Measurements from ENCODE around the gene NRL. TPM values are rescaled to one million over a fixed set of nuclear protein-coding genes. Genes with fewer than 3 reads are reported as not detected.
A peak's percentile ranks its signal among the peaks of the same experiment; 100 is the strongest.

Gene NRL
- total RNA-seq, 2 donors from 2014 or later: 4.3 to 4.7 TPM

DNA sequence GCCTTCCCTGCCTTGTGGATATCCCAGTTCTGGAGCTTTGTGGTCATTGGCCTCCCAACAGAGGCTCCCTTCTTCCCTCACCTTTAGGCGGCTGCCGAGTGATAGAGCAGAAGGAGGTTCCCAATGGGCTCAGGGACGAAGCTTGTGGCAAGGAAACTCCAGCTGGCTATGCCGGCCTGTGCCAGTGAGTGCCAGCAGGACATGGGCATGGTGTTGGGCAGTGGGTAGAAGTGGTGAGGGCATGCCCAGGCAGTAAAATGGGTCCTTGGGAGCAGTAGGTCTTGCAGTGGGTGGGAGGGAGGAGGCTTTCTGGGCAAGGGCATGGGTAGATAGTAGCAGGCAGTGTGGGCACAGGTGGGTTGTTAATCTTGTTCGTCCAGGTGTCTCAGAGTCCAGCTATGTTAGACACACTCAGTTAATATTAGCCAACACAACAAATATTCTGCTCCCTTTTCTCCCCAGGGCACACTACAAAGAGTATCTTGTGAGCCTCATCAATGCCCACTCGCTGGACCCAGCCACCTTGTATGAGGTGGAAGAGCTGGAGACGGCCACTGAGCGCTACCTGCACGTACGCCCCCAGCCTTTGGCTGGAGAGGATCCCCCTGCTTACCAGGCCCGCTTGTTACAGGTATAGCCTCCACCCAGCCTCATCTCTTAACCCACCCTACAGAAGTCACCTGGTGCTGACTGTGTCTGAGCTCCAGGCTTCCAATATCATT lies 45.2 kb upstream of the NRL start:
- DNase-seq (ENCODE audit: low spot score): no peak
- 77% methylated on average over 11 of the region's 11 CpGs for WGBS

DNA sequence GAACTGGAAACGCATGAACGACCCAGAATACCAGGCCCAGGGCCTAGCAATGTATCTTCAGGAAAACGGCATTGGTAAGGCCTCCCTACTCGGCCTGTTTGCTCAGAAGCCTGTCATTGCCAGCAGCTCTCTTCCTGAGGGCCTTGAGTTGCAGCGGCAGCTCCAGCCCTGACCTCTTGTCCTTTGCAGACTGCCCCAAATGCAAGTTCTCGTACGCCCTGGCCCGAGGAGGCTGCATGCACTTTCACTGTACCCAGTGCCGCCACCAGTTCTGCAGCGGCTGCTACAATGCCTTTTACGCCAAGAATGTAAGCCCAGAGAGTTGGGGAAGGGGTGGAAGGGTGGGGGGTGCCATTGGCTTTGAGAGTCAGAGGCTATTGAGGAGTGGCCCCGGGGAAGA lies 42.6 kb upstream of the NRL start:
- H3K4me3 ChIP-seq: no peak overlapping the region
- H3K9me3 ChIP-seq: no peaks in the 10 kb centered on the region
- H3K36me3 ChIP-seq: peaks cover 4 to 17% of the 10 kb centered on the region in 2 donors
- H3K27me3 ChIP-seq (replicated peaks; ENCODE audit: insufficient read depth): no peaks in the 10 kb centered on the region
- no peak for TF ChIP-seq POLR2A (IDR thresholded peaks at IDR 0.05)
- no peak for TF ChIP-seq POLR2AphosphoS5 (IDR thresholded peaks at IDR 0.05)
- TF ChIP-seq, protein P1, sequence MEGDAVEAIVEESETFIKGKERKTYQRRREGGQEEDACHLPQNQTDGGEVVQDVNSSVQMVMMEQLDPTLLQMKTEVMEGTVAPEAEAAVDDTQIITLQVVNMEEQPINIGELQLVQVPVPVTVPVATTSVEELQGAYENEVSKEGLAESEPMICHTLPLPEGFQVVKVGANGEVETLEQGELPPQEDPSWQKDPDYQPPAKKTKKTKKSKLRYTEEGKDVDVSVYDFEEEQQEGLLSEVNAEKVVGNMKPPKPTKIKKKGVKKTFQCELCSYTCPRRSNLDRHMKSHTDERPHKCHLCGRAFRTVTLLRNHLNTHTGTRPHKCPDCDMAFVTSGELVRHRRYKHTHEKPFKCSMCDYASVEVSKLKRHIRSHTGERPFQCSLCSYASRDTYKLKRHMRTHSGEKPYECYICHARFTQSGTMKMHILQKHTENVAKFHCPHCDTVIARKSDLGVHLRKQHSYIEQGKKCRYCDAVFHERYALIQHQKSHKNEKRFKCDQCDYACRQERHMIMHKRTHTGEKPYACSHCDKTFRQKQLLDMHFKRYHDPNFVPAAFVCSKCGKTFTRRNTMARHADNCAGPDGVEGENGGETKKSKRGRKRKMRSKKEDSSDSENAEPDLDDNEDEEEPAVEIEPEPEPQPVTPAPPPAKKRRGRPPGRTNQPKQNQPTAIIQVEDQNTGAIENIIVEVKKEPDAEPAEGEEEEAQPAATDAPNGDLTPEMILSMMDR (IDR thresholded peaks at IDR 0.05): no peak
- H3K27ac ChIP-seq: no peak overlapping the region
- DNase-seq (ENCODE audit: low spot score): no peak
- intact Hi-C loops (cut with DNase I): no loop called here
- H3K4me1 ChIP-seq (replicated peaks): peaks cover 3% of the 10 kb centered on the region
- WGBS: 90% methylated on average over 12 of the region's 12 CpGs

More for the DNA sequence above, 45.2 kb upstream of the NRL start:
- TF ChIP-seq, protein P1 (IDR thresholded peaks at IDR 0.05): no peak
- TF ChIP-seq POLR2AphosphoS5 (IDR thresholded peaks at IDR 0.05) (no peak), POLR2A (IDR thresholded peaks at IDR 0.05) (no peak)
- Histone ChIP-seq H3K27me3 (replicated peaks; ENCODE audit: insufficient read depth) (no peaks in the 10 kb centered on the region), H3K27ac (peak overlapping the region; percentile 92 to 96), H3K4me3 (no peak overlapping the region), H3K4me1 (replicated peaks) (peaks cover 11% of the 10 kb centered on the region), H3K36me3 (peaks cover 5 to 22% of the 10 kb centered on the region in 2 donors), H3K9me3 (no peaks in the 10 kb centered on the region)
- intact Hi-C loops (cut with DNase I): loop anchor here (5.0 kb wide), 1 partner anchor 148 kb away; no protein-coding TSS in a partner anchor

DNA sequence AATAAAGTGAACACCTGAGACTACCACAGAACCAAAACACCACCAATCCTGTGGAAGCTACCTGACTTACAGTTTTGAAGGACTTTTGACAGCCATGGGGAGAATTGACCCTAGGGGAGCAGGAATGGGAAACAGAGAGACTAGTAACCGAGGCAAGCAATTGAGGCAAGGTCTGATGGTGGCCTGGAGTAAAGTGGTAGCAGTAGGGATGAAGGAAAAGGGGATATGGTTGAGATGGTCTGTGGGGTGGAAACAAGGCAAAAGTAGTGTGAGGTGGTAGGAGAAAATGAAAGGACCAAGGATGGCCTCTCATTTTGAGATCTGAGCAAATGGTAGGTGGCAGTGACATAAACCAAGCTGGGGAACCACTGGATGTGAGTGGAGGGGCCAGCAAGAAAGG lies 42.1 kb upstream of the NRL start:
- intact Hi-C loops (cut with DNase I): no loop called here
- Histone ChIP-seq H3K4me3 (no peak overlapping the region), H3K4me1 (replicated peaks) (no peaks in the 10 kb centered on the region), H3K36me3 (peaks cover 4 to 20% of the 10 kb centered on the region in 2 donors), H3K9me3 (no peaks in the 10 kb centered on the region), H3K27me3 (replicated peaks; ENCODE audit: insufficient read depth) (no peaks in the 10 kb centered on the region), H3K27ac (no peak overlapping the region)
- DNase-seq (ENCODE audit: low spot score): no peak
- TF ChIP-seq, protein P1 (IDR thresholded peaks at IDR 0.05): no peak
- TF ChIP-seq POLR2A (IDR thresholded peaks at IDR 0.05) (no peak), POLR2AphosphoS5 (IDR thresholded peaks at IDR 0.05) (no peak)
- 100% methylated on average over 1 of the region's 1 CpG for WGBS

DNA sequence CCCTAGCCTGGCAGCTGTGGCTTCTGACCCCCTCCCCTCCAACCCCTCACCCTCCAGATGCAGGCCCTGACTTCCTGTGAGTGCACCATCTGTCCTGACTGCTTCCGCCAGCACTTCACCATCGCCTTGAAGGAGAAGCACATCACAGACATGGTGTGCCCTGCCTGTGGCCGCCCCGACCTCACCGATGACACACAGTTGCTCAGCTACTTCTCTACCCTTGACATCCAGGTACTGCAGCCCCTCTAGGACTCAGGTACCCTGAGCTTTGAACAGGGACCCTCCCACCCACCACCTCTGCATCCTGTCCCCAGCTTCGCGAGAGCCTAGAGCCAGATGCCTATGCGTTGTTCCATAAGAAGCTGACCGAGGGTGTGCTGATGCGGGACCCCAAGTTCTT lies 40.4 kb upstream of the NRL start:
- WGBS: 95% methylated on average over 10 of the region's 10 CpGs
- TF ChIP-seq, protein P1 (IDR thresholded peaks at IDR 0.05): no peak
- TF ChIP-seq POLR2A (IDR thresholded peaks at IDR 0.05) (no peak), POLR2AphosphoS5 (IDR thresholded peaks at IDR 0.05) (no peak)
- H3K4me1 ChIP-seq (replicated peaks): no peaks in the 10 kb centered on the region
- H3K4me3 ChIP-seq: no peak overlapping the region
- H3K27me3 ChIP-seq (replicated peaks; ENCODE audit: insufficient read depth): no peaks in the 10 kb centered on the region
- no peaks in the 10 kb centered on the region for H3K9me3 ChIP-seq
- H3K27ac ChIP-seq: no peak overlapping the region
- intact Hi-C loops (cut with DNase I): no loop called here
- no peak for DNase-seq (ENCODE audit: low spot score)
- peaks cover 7 to 35% of the 10 kb centered on the region in 2 donors for H3K36me3 ChIP-seq
